HepG2 (cell line): Measurements from ENCODE around the gene RABGEF1. TPM values are rescaled to one million over a fixed set of nuclear protein-coding genes. Genes with fewer than 3 reads are reported as not detected.

Experiments
- ATAC-seq: fragments of 200-7000 bp; cut with Tn5 transposase; 3 replicates; pipeline ENCODE4 v1.9.1; 2020; ENCODE audit warnings: mild to moderate bottlenecking, moderate library complexity
- BruUV-seq: library from RNA; stranded (reverse); fragments of 400-500 nt; replicated peaks from 2 replicates; lab custom pipeline; 2021; lab: Mats Ljungman, UMichigan
- CTCF ChIA-PET: fragments of 300-600 bp; formaldehyde crosslinking; extraction: SDS; loops from one replicate; lab custom pipeline; 2021; ENCODE audit warnings: low total read pairs, inconsistent platforms, low intra/inter-chr PET ratio; lab: Yijun Ruan, JAX
- POLR2A ChIA-PET: fragments of 350-600 bp; sonication (Branson Sonifier 250); formaldehyde crosslinking; loops from one replicate; lab custom pipeline; 2020; ENCODE audit warnings: antibody characterized with exemption, inconsistent platforms; lab: Yijun Ruan, JAX
- DNase-seq: peaks from one replicate; pipeline ENCODE4 v3.0.0-alpha.2; 2015; ENCODE audit warnings: low spot score
- FAIRE-seq: peaks from 3 replicates; lab custom pipeline; 2011; peaks lifted over from hg19 to GRCh38; lab: Jason Lieb, UNC
- H2AFZ ChIP-seq: one replicate; pipeline ENCODE4 v1.6.1; 2011; ENCODE audit warnings: low read length, inconsistent platforms
- H3K27ac ChIP-seq: fragments of 300-600 bp; 3 replicates; pipeline ENCODE4 v1.8.0; 2011; ENCODE audit warnings: mixed run types, mild to moderate bottlenecking, mixed read lengths, low read length, inconsistent platforms; ENCODE audit not compliant: insufficient read depth; ENCODE audit errors: extremely low read length
- H3K27me3 ChIP-seq, 2 experiments: fragments of 200-600 bp in 1 of 2; 2 replicates in 1 of 2; 3 replicates in 1 of 2; pipeline versions ENCODE4 v1.6.0 to v1.8.0; 2011; ENCODE audit warnings: low read length in 2 of 2, mild to moderate bottlenecking in 2 of 2, moderate library complexity in 2 of 2, inconsistent platforms in 1 of 2; ENCODE audit not compliant: insufficient read depth in 2 of 2, control insufficient read depth in 1 of 2
- H3K36me3 ChIP-seq, 2 experiments: fragments of 200-600 bp in 1 of 2; replicated peaks in 1 of 2; 2 replicates in 1 of 2; 3 replicates in 1 of 2; pipeline versions ENCODE4 v1.5.1 to v1.8.0; 2011; ENCODE audit warnings: low read length in 2 of 2, inconsistent platforms in 1 of 2; ENCODE audit not compliant: insufficient read depth in 2 of 2, control insufficient read depth in 1 of 2
- H3K4me1 ChIP-seq: 2 replicates; pipeline ENCODE4 v1.5.1; 2012; ENCODE audit warnings: low read length, inconsistent platforms; ENCODE audit not compliant: insufficient read depth
- H3K4me2 ChIP-seq: 2 replicates; pipeline ENCODE4 v1.6.0; 2011; ENCODE audit warnings: low read depth, low read length, inconsistent platforms
- H3K4me3 ChIP-seq, 3 experiments: fragments of 200-600 bp in 1 of 3; sonication (generic), shearing (Covaris generic) in 1 of 3; replicated peaks in 1 of 3; 2 replicates each; pipeline ENCODE4 v1.5.1; 2011 to 2016; ENCODE audit warnings: low read length in 3 of 3, inconsistent platforms in 2 of 3, low read depth in 2 of 3, mild to moderate bottlenecking in 2 of 3, control low read depth in 1 of 3, mixed read lengths in 1 of 3; ENCODE audit not compliant: insufficient read depth in 1 of 3
- H3K79me2 ChIP-seq: one replicate; pipeline ENCODE4 v1.6.1; 2011; ENCODE audit warnings: low read length, inconsistent platforms; ENCODE audit not compliant: insufficient read depth
- H3K9ac ChIP-seq: 2 replicates; pipeline ENCODE4 v1.6.0; 2011; ENCODE audit warnings: mild to moderate bottlenecking, low read depth, low read length, inconsistent platforms; ENCODE audit not compliant: insufficient read depth
- H3K9me3 ChIP-seq: 2 replicates; pipeline ENCODE4 v1.5.1; 2012; ENCODE audit warnings: mild to moderate bottlenecking, low read length
- H4K20me1 ChIP-seq: 2 replicates; pipeline ENCODE4 v1.6.0; 2011; ENCODE audit warnings: inconsistent platforms, mild to moderate bottlenecking, low read length, moderate library complexity; ENCODE audit not compliant: insufficient read depth
- DNMT1 ChIP-seq: sonication (generic); formaldehyde crosslinking; IDR thresholded peaks from 2 replicates; pipeline ENCODE4 v1.5.1; 2020; ENCODE audit warnings: mild to moderate bottlenecking, missing genetic modification reagents
- EP300 ChIP-seq, 3 experiments: sonication (generic) in 1 of 3; formaldehyde crosslinking in 1 of 3; IDR thresholded peaks; 2 replicates each; pipeline versions ENCODE4 v1.5.1 to v1.6.1; 2011 to 2020; ENCODE audit warnings: low read depth in 2 of 3, low read length in 2 of 3, borderline replicate concordance in 1 of 3, improper control_type of control experiment in 1 of 3, mild to moderate bottlenecking in 1 of 3, missing genetic modification reagents in 1 of 3, moderate library complexity in 1 of 3
- IRX3 ChIP-seq: sonication (generic); formaldehyde crosslinking; IDR thresholded peaks from 2 replicates; pipeline ENCODE4 v1.8.1; 2023; ENCODE audit warnings: mild to moderate bottlenecking, low read depth, missing genetic modification reagents, borderline replicate concordance
- MBNL3 ChIP-seq: fragments of 250-450 bp; sonication (Bioruptor Pico); conservative IDR thresholded peaks from 2 replicates; pipeline ENCODE4 v1.8.0; 2022; ENCODE audit warnings: mild to moderate bottlenecking, inconsistent platforms
- NR2C2 ChIP-seq: sonication (generic); formaldehyde crosslinking; IDR thresholded peaks from 2 replicates; pipeline ENCODE4 v1.4.0; 2020; ENCODE audit warnings: missing genetic modification reagents, mild to moderate bottlenecking, moderate library complexity, borderline replicate concordance
- PBX2 ChIP-seq: IDR thresholded peaks from 2 replicates; pipeline ENCODE4 v1.6.1; 2016; ENCODE audit warnings: control low read depth
- RAD21 ChIP-seq: fragments of 450-650 bp; formaldehyde crosslinking; IDR thresholded peaks from 2 replicates; pipeline ENCODE4 v1.5.0; 2020; ENCODE audit warnings: mild to moderate bottlenecking
- YY1 ChIP-seq: IDR thresholded peaks from 2 replicates; pipeline ENCODE4 v1.6.1; 2011; ENCODE audit warnings: low read length, low read depth, moderate library complexity, mild to moderate bottlenecking; ENCODE audit not compliant: insufficient read depth, insufficient replicate concordance
- ZNF124 ChIP-seq: sonication (generic); formaldehyde crosslinking; IDR thresholded peaks from 2 replicates; pipeline ENCODE4 v1.4.0; 2020; ENCODE audit warnings: missing genetic modification reagents
- ZNF614 ChIP-seq: IDR thresholded peaks from 2 replicates; pipeline ENCODE4 v1.6.1; 2018; ENCODE audit warnings: missing biosample characterization, missing genetic modification reagents, inconsistent platforms, borderline replicate concordance
- WGBS: methylation state at CpG from one replicate; pipeline ENCODE4 v1.1.6; 2017; ENCODE audit warnings: low lambda C conversion rate; 5-methylcytosine and 5-hydroxymethylcytosine counted together
- in situ Hi-C: cut with HindIII; loops from 2 replicates; pipeline ENCODE4 v1.10.0; 2017; ENCODE audit warnings: low pct_unique_long_range_greater_than_20kb; ENCODE audit not compliant: extremely low pct_ligation_motif_present
- intact Hi-C: fragments of 100-400 bp; cut with micrococcal nuclease; formaldehyde crosslinking; loops from one replicate; pipeline ENCODE4 v1.10.0; 2022; ENCODE audit not compliant: unreplicated experiment
- polyA plus RNA-seq, 8 experiments: library from polyadenylated mRNA; depleted of rRNA in 3 of 8; stranded (reverse) in 7 of 8; unstranded in 1 of 8; fragments of >200 nt; fragmentation: Illumina TruSeq in 4 of 8; extraction: Trizol in 4 of 8; gene quantifications; 2 replicates each; pipeline versions ENCODE4 v1.2.1 to v1.2.3, GENCODE V29; 2011 to 2016; ENCODE audit warnings: low read depth in 4 of 8, missing spikeins in 1 of 8, mixed read lengths in 1 of 8; ENCODE audit not compliant: insufficient read depth in 1 of 8
- total RNA-seq, 5 experiments: library from RNA; depleted of rRNA; stranded (reverse); fragments of >200 nt; fragmentation: Illumina TruSeq; extraction: Trizol; gene quantifications; 2 replicates each; pipeline ENCODE4 v1.2.3, GENCODE V29; 2016; ENCODE audit warnings: low read depth in 1 of 5

The RABGEF1 gene
- total and polyA plus RNA-seq, 2 of the 13 experiments (the other 11 are each of a cell fraction or from before 2014, with no cell fraction given) = 22.7 to 35.3 TPM

GRCh38 chr7:66778201-66778600 is 37.7 kb downstream of the RABGEF1 start:
- Histone ChIP-seq H3K36me3 (peaks cover 7 to 40% of the 10 kb centered on the region in 2 experiments), H3K27ac (no peak overlapping the region), H2AFZ (no peak overlapping the region), H3K4me1 (peaks cover 91% of the 10 kb centered on the region), H4K20me1 (no peaks in the 10 kb centered on the region), H3K4me2 (no peak overlapping the region), H3K9me3 (no peaks in the 10 kb centered on the region), H3K79me2 (peaks cover 44% of the 10 kb centered on the region), H3K27me3 (no peaks in the 10 kb centered on the region), H3K9ac (no peak overlapping the region), H3K4me3 (no peak overlapping the region)
- in situ Hi-C loops (loop anchor here (5.0 kb wide), 1 partner anchor 36 kb away; the partner anchor contains the start of gene RABGEF1), intact Hi-C loops (no loop called here)
- WGBS = 99% methylated on average over 4 of the region's 4 CpGs
- CTCF ChIA-PET = no interaction called here
- no peak for DNase-seq
- ATAC-seq = no peak
- no peak for TF ChIP-seq PBX2 (CRISPR knock-in tag)
- TF ChIP-seq NR2C2 (CRISPR knock-in tag) = no peak
- TF ChIP-seq ZNF614 (CRISPR knock-in tag) = no peak
- no peak for TF ChIP-seq MBNL3 (CRISPR knock-in tag)
- no peak for TF ChIP-seq EP300 (IDR thresholded peaks at IDR 0.05; ENCODE audit: low read depth in 2 of 2, low read length in 2 of 2)
- TF ChIP-seq EP300 (CRISPR knock-in tag; IDR thresholded peaks at IDR 0.05; ENCODE audit: borderline replicate concordance) = no peak
- TF ChIP-seq YY1 = no peak
- TF ChIP-seq RAD21 = no peak
- TF ChIP-seq DNMT1 (CRISPR knock-in tag) = no peak
- TF ChIP-seq ZNF124 (CRISPR knock-in tag) = no peak
- TF ChIP-seq IRX3 (CRISPR knock-in tag) = no peak
- FAIRE-seq = no peak
- no TSS peak for BruUV-seq
- POLR2A ChIA-PET = interaction anchor here (3.4 kb wide), 1 partner anchor 38 kb away, joined by 14 read pairs; the partner anchor contains the start of gene RABGEF1
